Body of pancreas (tissue), 4 donors: ENCODE results near the gene PCYT2. TPM values are rescaled to one million over a fixed set of nuclear protein-coding genes. Genes with fewer than 3 reads are reported as not detected.
A peak's percentile ranks its signal among the peaks of the same experiment; 100 is the strongest.

Source experiments
- ATAC-seq: fragments of 150-250 bp; one replicate; pipeline ENCODE4 v1.9.1; 2016
- DNase-seq, 4 donors: peaks; one replicate each; pipeline ENCODE4 v3.0.0-alpha.2; 2019
- H3K27ac ChIP-seq, 4 donors: fragments of 200-600 bp; sonication (generic); 1 replicate in 3 of 4; 2 replicates in 1 of 4; pipeline versions ENCODE4 v1.5.1 to v1.6.1; 2016 to 2019; ENCODE audit warnings: mild to moderate bottlenecking in 1 of 4, mixed read lengths in 1 of 4, moderate library complexity in 1 of 4
- H3K27me3 ChIP-seq, 2 donors: fragments of 200-600 bp; sonication (generic); one replicate each; pipeline ENCODE4 v1.6.0; 2016; ENCODE audit warnings: mild to moderate bottlenecking in 1 of 2
- H3K36me3 ChIP-seq, 2 donors: fragments of 200-600 bp; sonication (generic); replicated peaks in 1 of 2; 2 replicates each; pipeline ENCODE4 v1.5.1; 2016; ENCODE audit warnings: low read depth in 2 of 2; ENCODE audit not compliant: insufficient read depth in 1 of 2
- H3K4me1 ChIP-seq: fragments of 200-600 bp; sonication (generic); one replicate; pipeline ENCODE4 v1.6.0; 2016
- H3K4me3 ChIP-seq, 2 donors: fragments of 200-600 bp; sonication (generic); 1 replicate in 1 of 2; 2 replicates in 1 of 2; pipeline ENCODE4 v1.5.1; 2016 to 2019
- H3K9me3 ChIP-seq, 3 donors: fragments of 200-600 bp; sonication (generic); 1 replicate in 2 of 3; 2 replicates in 1 of 3; pipeline ENCODE4 v1.5.1; 2016
- CTCF ChIP-seq, 7 experiments: fragments of 450-650 bp in 4 of 7; fragments of 200-600 bp in 3 of 7; sonication (generic) in 3 of 7; IDR thresholded peaks; one replicate each; pipeline ENCODE4 v1.5.1; 2016 to 2019; ENCODE audit warnings: antibody characterized with exemption in 7 of 7
- POLR2A ChIP-seq, 3 donors: fragments of 450-650 bp; IDR thresholded peaks; one replicate each; pipeline ENCODE4 v1.6.1; 2016; ENCODE audit warnings: antibody characterized with exemption in 3 of 3, mild to moderate bottlenecking in 2 of 3
- WGBS, 2 donors: methylation state at CpG; one replicate each; pipeline ENCODE4 v1.1.5; 2017; 5-methylcytosine and 5-hydroxymethylcytosine counted together
- intact Hi-C: fragments of 100-400 bp; cut with DNase I; formaldehyde crosslinking; loops from one replicate; pipeline ENCODE4 v1.15.1; 2023
- total RNA-seq, 2 donors: library from RNA; depleted of rRNA; stranded (reverse); fragments of >200 nt; gene quantifications; one replicate each; pipeline ENCODE4 v1.1.0, GENCODE V29; 2016

Gene PCYT2
- total RNA-seq, 2 donors from 2014 or later = 13.0 to 25.1 TPM

- H3K27me3 ChIP-seq = no peaks in the 10 kb centered on the region
- no peak overlapping the region for H3K27ac ChIP-seq
- ATAC-seq (no peak), DNase-seq (no peak)
- H3K4me1 ChIP-seq = peaks cover 30% of the 10 kb centered on the region
- H3K4me3 ChIP-seq = no peak overlapping the region
- WGBS, 2 donors = 75% methylated on average over 14 of the region's 15 CpGs; no CpG with 5 or more reads in 1 of the 2 donors
- intact Hi-C loops = no loop called here
- H3K9me3 ChIP-seq = no peaks in the 10 kb centered on the region
- no peaks in the 10 kb centered on the region for H3K36me3 ChIP-seq
- TF ChIP-seq CTCF (IDR thresholded peaks at IDR 0.05) (no peak), POLR2A (IDR thresholded peaks at IDR 0.05) (no peak)
Measured at GRCh38 chr17:81939218-81939617, 28.0 kb upstream of the PCYT2 start.

- H3K27ac ChIP-seq = no peak overlapping the region
- no peaks in the 10 kb centered on the region for H3K27me3 ChIP-seq
- H3K4me1 ChIP-seq = peaks cover 30% of the 10 kb centered on the region
- no peak for ATAC-seq
- TF ChIP-seq POLR2A (IDR thresholded peaks at IDR 0.05) (no peak), CTCF (IDR thresholded peaks at IDR 0.05) (no peak)
- peak overlapping the region in 1 of 2 donors; percentile 74 for H3K4me3 ChIP-seq
- WGBS, 2 donors = 75% methylated on average over 6 of the region's 6 CpGs; no CpG with 5 or more reads in 1 of the 2 donors
- no peaks in the 10 kb centered on the region for H3K36me3 ChIP-seq
- H3K9me3 ChIP-seq = no peaks in the 10 kb centered on the region
- intact Hi-C loops = no loop called here
- DNase-seq = no peak
Measured at GRCh38 chr17:81935709-81936084, 24.5 kb upstream of the PCYT2 start.

- Histone ChIP-seq H3K27me3 (no peaks in the 10 kb centered on the region), H3K36me3 (no peaks in the 10 kb centered on the region), H3K27ac (no peak overlapping the region), H3K9me3 (no peaks in the 10 kb centered on the region), H3K4me1 (peaks cover 30% of the 10 kb centered on the region), H3K4me3 (no peak overlapping the region)
- 81 to 85% methylated on average over 26 to 38 of the region's 38 CpGs for whole genome bisulfite sequencing, 2 donors
- intact Hi-C loops = no loop called here
- peak in 1 of 4 donors; percentile 13 for DNase-seq
- ATAC-seq = no peak
- TF ChIP-seq POLR2A (IDR thresholded peaks at IDR 0.05) (no peak), CTCF (IDR thresholded peaks at IDR 0.05) (no peak)
Measured at GRCh38 chr17:81934850-81935708, 23.9 kb upstream of the PCYT2 start.

GRCh38 chr17:81934098-81934757 is 23.0 kb upstream of the PCYT2 start:
- H3K4me1 ChIP-seq = peaks cover 30% of the 10 kb centered on the region
- no peak overlapping the region for H3K27ac ChIP-seq
- ATAC-seq (no peak), DNase-seq (peak in 1 of 4 donors; percentile 10)
- H3K27me3 ChIP-seq = no peaks in the 10 kb centered on the region
- intact Hi-C loops = no loop called here
- 71 to 74% methylated on average over 12 to 20 of the region's 23 CpGs for WGBS, 2 donors
- no peak overlapping the region for H3K4me3 ChIP-seq
- H3K36me3 ChIP-seq = no peaks in the 10 kb centered on the region
- TF ChIP-seq CTCF (IDR thresholded peaks at IDR 0.05) = no peak
- no peak for TF ChIP-seq POLR2A (IDR thresholded peaks at IDR 0.05)
- H3K9me3 ChIP-seq = no peaks in the 10 kb centered on the region
